ENCODE data around the gene DOP1B. TPM values are rescaled to one million over a fixed set of nuclear protein-coding genes. Genes with fewer than 3 reads are reported as not detected.
"Not testable (repeated sequence)": the region's sequence is repeated elsewhere in the genome, so short reads cannot be mapped to it uniquely, and the experiment has no call there.

DOP1B gene
- total RNA-seq, 1 donor from 2014 or later = 15.6 TPM

GRCh38 chr21:36134803-36135390 lies 21.7 kb upstream of the DOP1B start, which contains the start of gene CBR3:
TSS of gene CBR3 (plus strand) at chr21:36135079. CDS start at chr21:36135193, 114 bp downstream.
- intact Hi-C loops (cut with DNase I) = no loop called here
- DNase-seq (ENCODE audit: low spot score) (peak; percentile 88), ATAC-seq (peak; percentile 80)

GRCh38 chr21:36135391-36136102 lies 21.1 kb upstream of the DOP1B start:
- intact Hi-C loops (cut with DNase I) = no loop called here
- ATAC-seq = peak; percentile 87
- DNase-seq (ENCODE audit: low spot score) = peak; percentile 77

GRCh38 chr21:36139791-36140190 lies 16.8 kb upstream of the DOP1B start:
- ATAC-seq; DNase-seq (ENCODE audit: low spot score); intact Hi-C loops (cut with DNase I): not testable (repeated sequence)

- intact Hi-C loops (cut with DNase I) = no loop called here
- ATAC-seq = peak; percentile 82
- DNase-seq (ENCODE audit: low spot score) = peak; percentile 79
Observed at GRCh38 chr21:36141513-36141925, 15.1 kb upstream of the DOP1B start.

GRCh38 chr21:36144233-36144632 lies 12.4 kb upstream of the DOP1B start:
- ATAC-seq; intact Hi-C loops (cut with DNase I); DNase-seq (ENCODE audit: low spot score): not testable (repeated sequence)

GRCh38 chr21:36145259-36145658 lies 11.4 kb upstream of the DOP1B start:
- ATAC-seq (no peak), DNase-seq (ENCODE audit: low spot score) (no peak)
- intact Hi-C loops (cut with DNase I) = no loop called here

- intact Hi-C loops (cut with DNase I) = no loop called here
- DNase-seq (ENCODE audit: low spot score) (no peak), ATAC-seq (no peak)
Observed at GRCh38 chr21:36147911-36148310, 8.7 kb upstream of the DOP1B start.

- intact Hi-C loops (cut with DNase I) = no loop called here
- DNase-seq (ENCODE audit: low spot score) (no peak), ATAC-seq (no peak)
Observed at GRCh38 chr21:36148886-36149285, 7.7 kb upstream of the DOP1B start.

GRCh38 chr21:36149788-36150711 lies 6.6 kb upstream of the DOP1B start:
- intact Hi-C loops (cut with DNase I) = no loop called here
- peak; percentile 87 for ATAC-seq
- DNase-seq (ENCODE audit: low spot score) = no peak

GRCh38 chr21:36155603-36156338 lies 853 bp upstream of the DOP1B start:
- peak; percentile 2 for ATAC-seq
- intact Hi-C loops (cut with DNase I) = no loop called here
- peak; percentile 61 for DNase-seq (ENCODE audit: low spot score)

GRCh38 chr21:36156339-36156814 lies 247 bp upstream of the DOP1B start:
- peak; percentile 98 for ATAC-seq
- DNase-seq (ENCODE audit: low spot score) = peak; percentile 100
- intact Hi-C loops (cut with DNase I) = no loop called here

- no peak for ATAC-seq
- DNase-seq (ENCODE audit: low spot score) = no peak
- intact Hi-C loops (cut with DNase I) = no loop called here
Observed at GRCh38 chr21:36159356-36159921, 2.8 kb downstream of the DOP1B start.

- DNase-seq (ENCODE audit: low spot score) (no peak), ATAC-seq (no peak)
- intact Hi-C loops (cut with DNase I) = no loop called here
Observed at GRCh38 chr21:36160850-36161178, 4.2 kb downstream of the DOP1B start.

- intact Hi-C loops (cut with DNase I) = no loop called here
- ATAC-seq (no peak), DNase-seq (ENCODE audit: low spot score) (no peak)
Observed at GRCh38 chr21:36162631-36163030, 6.0 kb downstream of the DOP1B start.

- intact Hi-C loops (cut with DNase I) = no loop called here
- ATAC-seq = peak; percentile 30
- no peak for DNase-seq (ENCODE audit: low spot score)
Observed at GRCh38 chr21:36163750-36164741, 7.4 kb downstream of the DOP1B start.

GRCh38 chr21:36165356-36165755 lies 8.7 kb downstream of the DOP1B start:
- ATAC-seq (no peak), DNase-seq (ENCODE audit: low spot score) (no peak)
- intact Hi-C loops (cut with DNase I) = no loop called here

- no peak for ATAC-seq
- intact Hi-C loops (cut with DNase I) = no loop called here
Observed at GRCh38 chr21:36166705-36167104, 10.1 kb downstream of the DOP1B start.

More at GRCh38 chr21:36166705-36167104, 10.1 kb downstream of the DOP1B start:
- DNase-seq (ENCODE audit: low spot score) = no peak

Data from sciatic nerve (tissue), 2 donors.